Testis (tissue), 2 donors: ENCODE results near the gene KRT35.

Source experiments
- POLR2A ChIP-seq: fragments of 450-650 bp; IDR thresholded peaks from one replicate; pipeline ENCODE4 v1.6.1; 2017; ENCODE audit warnings: antibody characterized with exemption, mild to moderate bottlenecking, moderate library complexity
- TF ChIP-seq, protein P1 (sequence below), 3 experiments: fragments of 450-650 bp in 2 of 3; fragments of 200-600 bp in 1 of 3; sonication (generic) in 1 of 3; IDR thresholded peaks; one replicate each; pipeline ENCODE4 v1.5.1; 2016 to 2019; ENCODE audit warnings: antibody characterized with exemption in 3 of 3, mild to moderate bottlenecking in 2 of 3, moderate library complexity in 1 of 3

GRCh38 chr17:41484920-41485904 lies 4.3 kb upstream of the KRT35 start:
- TF ChIP-seq, protein P1, sequence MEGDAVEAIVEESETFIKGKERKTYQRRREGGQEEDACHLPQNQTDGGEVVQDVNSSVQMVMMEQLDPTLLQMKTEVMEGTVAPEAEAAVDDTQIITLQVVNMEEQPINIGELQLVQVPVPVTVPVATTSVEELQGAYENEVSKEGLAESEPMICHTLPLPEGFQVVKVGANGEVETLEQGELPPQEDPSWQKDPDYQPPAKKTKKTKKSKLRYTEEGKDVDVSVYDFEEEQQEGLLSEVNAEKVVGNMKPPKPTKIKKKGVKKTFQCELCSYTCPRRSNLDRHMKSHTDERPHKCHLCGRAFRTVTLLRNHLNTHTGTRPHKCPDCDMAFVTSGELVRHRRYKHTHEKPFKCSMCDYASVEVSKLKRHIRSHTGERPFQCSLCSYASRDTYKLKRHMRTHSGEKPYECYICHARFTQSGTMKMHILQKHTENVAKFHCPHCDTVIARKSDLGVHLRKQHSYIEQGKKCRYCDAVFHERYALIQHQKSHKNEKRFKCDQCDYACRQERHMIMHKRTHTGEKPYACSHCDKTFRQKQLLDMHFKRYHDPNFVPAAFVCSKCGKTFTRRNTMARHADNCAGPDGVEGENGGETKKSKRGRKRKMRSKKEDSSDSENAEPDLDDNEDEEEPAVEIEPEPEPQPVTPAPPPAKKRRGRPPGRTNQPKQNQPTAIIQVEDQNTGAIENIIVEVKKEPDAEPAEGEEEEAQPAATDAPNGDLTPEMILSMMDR (IDR thresholded peaks at IDR 0.05): no peak
- TF ChIP-seq POLR2A: no peak
